Esophagus muscularis mucosa (tissue), 4 donors: ENCODE measurements around the gene TFRC. TPM values are rescaled to one million over a fixed set of nuclear protein-coding genes. Genes with fewer than 3 reads are reported as not detected.
"Not testable (repeated sequence)": the region's sequence is repeated elsewhere in the genome, so short reads cannot be mapped to it uniquely, and the experiment has no call there.

Experiments used
- DNase-seq: peaks from one replicate; pipeline ENCODE4 v3.0.0-alpha.2; 2017; ENCODE audit errors: extremely low spot score
- H3K27ac ChIP-seq, 4 donors: fragments of 200-600 bp; sonication (generic); replicated peaks in 1 of 4; 1 replicate in 3 of 4; 2 replicates in 1 of 4; pipeline ENCODE4 v1.5.1; 2016 to 2019; ENCODE audit warnings: mild to moderate bottlenecking in 1 of 4
- H3K27me3 ChIP-seq, 4 donors: fragments of 200-600 bp; sonication (generic); one replicate each; pipeline versions ENCODE4 v1.5.1 to v1.6.0; 2016 to 2019
- H3K36me3 ChIP-seq, 4 donors: fragments of 200-600 bp; sonication (generic); one replicate each; pipeline ENCODE4 v1.5.1; 2016 to 2019
- H3K4me1 ChIP-seq, 4 donors: fragments of 200-600 bp; sonication (generic); one replicate each; pipeline ENCODE4 v1.5.1; 2016 to 2019
- H3K4me3 ChIP-seq, 4 donors: fragments of 200-600 bp; sonication (generic); 1 replicate in 2 of 4; 2 replicates in 2 of 4; pipeline ENCODE4 v1.5.1; 2016 to 2019; ENCODE audit warnings: mild to moderate bottlenecking in 4 of 4, moderate library complexity in 1 of 4
- H3K9me3 ChIP-seq, 4 donors: fragments of 200-600 bp; sonication (generic); 1 replicate in 3 of 4; 2 replicates in 1 of 4; pipeline ENCODE4 v1.5.1; 2016 to 2019
- EP300 ChIP-seq: sonication (generic); formaldehyde crosslinking; IDR thresholded peaks from one replicate; pipeline ENCODE4 v1.6.1; 2017; ENCODE audit warnings: antibody characterized with exemption
- POLR2A ChIP-seq: fragments of 450-650 bp; IDR thresholded peaks from one replicate; pipeline ENCODE4 v1.6.1; 2017; ENCODE audit warnings: antibody characterized with exemption, moderate library complexity, mild to moderate bottlenecking, low read depth
- POLR2AphosphoS5 ChIP-seq, 2 donors: sonication (generic); formaldehyde crosslinking; IDR thresholded peaks; one replicate each; pipeline ENCODE4 v1.6.1; 2017; ENCODE audit warnings: antibody characterized with exemption in 2 of 2
- WGBS: methylation state at CpG from one replicate; pipeline ENCODE4 v1.1.5; 2018; 5-methylcytosine and 5-hydroxymethylcytosine counted together
- intact Hi-C: fragments of 100-400 bp; cut with DNase I; formaldehyde crosslinking; loops from one replicate; pipeline ENCODE4 v1.15.1; 2023
- total RNA-seq, 4 donors: library from RNA; depleted of rRNA; stranded (reverse); fragments of >200 nt; gene quantifications; one replicate each; pipeline versions ENCODE4 v1.1.0 to v1.2.1, GENCODE V29; 2016
- TF ChIP-seq, protein P1 (sequence below), 3 experiments: fragments of 200-600 bp in 2 of 3; fragments of 450-650 bp in 1 of 3; sonication (generic) in 2 of 3; IDR thresholded peaks; one replicate each; pipeline ENCODE4 v1.5.1; 2017 to 2019; ENCODE audit warnings: antibody characterized with exemption in 3 of 3, mild to moderate bottlenecking in 2 of 3, moderate library complexity in 1 of 3

TFRC gene
- total RNA-seq, 4 donors from 2014 or later, result 47.5 to 81.3 (median 57.7) TPM

DNA sequence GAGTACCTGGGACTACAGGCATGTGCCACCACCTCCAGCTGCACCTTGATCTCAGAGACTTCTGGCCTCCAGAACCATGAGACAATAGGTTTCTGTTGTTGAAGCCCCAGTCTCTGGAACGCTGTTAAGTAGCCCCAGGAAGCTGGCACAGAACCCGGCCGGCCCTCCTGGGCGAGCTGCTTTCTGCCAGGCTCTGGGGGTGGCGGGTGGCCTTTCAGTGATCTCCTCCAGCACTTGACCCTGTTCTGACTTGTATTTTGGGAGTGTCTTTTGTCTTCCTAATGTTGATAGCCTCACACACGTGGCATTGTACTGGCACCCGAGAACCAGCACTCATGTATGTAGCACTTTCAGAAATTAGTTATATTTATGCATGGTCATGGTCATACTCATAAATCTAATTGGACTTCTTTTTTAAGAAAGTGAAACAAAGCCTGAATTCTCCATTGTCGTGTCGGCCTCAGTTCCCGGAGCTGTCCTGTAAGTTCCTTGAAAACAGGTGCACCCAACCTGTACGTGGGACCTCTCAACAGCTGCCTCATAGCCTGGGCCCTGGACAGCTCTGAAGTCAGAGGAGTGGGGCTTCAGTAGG is 74.0 kb downstream of the TFRC start:
- Histone ChIP-seq H3K27ac (no peak overlapping the region), H3K27me3 (peaks cover 0 to 12% (median 0%) of the 10 kb centered on the region in 4 donors), H3K9me3 (no peaks in the 10 kb centered on the region), H3K4me3 (no peak overlapping the region), H3K36me3 (no peaks in the 10 kb centered on the region), H3K4me1 (no peaks in the 10 kb centered on the region)
- TF ChIP-seq POLR2AphosphoS5 (IDR thresholded peaks at IDR 0.05), result no peak
- TF ChIP-seq EP300, result no peak
- TF ChIP-seq, protein P1, sequence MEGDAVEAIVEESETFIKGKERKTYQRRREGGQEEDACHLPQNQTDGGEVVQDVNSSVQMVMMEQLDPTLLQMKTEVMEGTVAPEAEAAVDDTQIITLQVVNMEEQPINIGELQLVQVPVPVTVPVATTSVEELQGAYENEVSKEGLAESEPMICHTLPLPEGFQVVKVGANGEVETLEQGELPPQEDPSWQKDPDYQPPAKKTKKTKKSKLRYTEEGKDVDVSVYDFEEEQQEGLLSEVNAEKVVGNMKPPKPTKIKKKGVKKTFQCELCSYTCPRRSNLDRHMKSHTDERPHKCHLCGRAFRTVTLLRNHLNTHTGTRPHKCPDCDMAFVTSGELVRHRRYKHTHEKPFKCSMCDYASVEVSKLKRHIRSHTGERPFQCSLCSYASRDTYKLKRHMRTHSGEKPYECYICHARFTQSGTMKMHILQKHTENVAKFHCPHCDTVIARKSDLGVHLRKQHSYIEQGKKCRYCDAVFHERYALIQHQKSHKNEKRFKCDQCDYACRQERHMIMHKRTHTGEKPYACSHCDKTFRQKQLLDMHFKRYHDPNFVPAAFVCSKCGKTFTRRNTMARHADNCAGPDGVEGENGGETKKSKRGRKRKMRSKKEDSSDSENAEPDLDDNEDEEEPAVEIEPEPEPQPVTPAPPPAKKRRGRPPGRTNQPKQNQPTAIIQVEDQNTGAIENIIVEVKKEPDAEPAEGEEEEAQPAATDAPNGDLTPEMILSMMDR (IDR thresholded peaks at IDR 0.05), result no peak
- TF ChIP-seq POLR2A, result no peak
- intact Hi-C loops, result loop anchor here (10.0 kb wide), 1 partner anchor 63 kb away; no protein-coding TSS in a partner anchor
- 77% methylated on average over 7 of the region's 11 CpGs for WGBS
- DNase-seq, result no peak

DNA sequence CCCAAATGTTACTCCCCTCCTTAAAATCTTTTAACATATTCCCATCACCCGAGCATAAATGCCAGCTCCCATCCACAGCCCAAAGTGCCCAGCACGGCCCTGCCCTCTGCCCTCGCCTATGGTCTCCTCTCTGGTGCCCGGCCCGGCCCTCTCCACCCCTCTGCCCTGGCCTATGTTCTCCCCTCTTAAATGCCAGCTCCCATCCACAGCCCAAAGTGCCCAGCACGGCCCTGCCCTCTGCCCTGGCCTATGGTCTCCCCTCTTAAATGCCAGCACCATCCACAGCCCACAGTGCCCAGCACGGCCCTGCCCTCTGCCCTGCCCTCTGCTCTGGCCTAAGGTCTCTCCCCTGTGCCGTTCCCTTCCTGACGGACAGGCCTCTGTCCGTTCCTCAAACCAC is 76.6 kb downstream of the TFRC start:
- H3K4me3 ChIP-seq, H3K27ac ChIP-seq, H3K4me1 ChIP-seq, H3K36me3 ChIP-seq, H3K9me3 ChIP-seq: not testable (repeated sequence)
- intact Hi-C loops, result loop anchor here (10.0 kb wide), 1 partner anchor 61 kb away; no protein-coding TSS in a partner anchor
- H3K27me3 ChIP-seq, result peaks cover 0 to 16% (median 0%) of the 10 kb centered on the region in 4 donors
- WGBS, result 78% methylated on average over 7 of the region's 10 CpGs
- peak; percentile 64 for DNase-seq

DNA sequence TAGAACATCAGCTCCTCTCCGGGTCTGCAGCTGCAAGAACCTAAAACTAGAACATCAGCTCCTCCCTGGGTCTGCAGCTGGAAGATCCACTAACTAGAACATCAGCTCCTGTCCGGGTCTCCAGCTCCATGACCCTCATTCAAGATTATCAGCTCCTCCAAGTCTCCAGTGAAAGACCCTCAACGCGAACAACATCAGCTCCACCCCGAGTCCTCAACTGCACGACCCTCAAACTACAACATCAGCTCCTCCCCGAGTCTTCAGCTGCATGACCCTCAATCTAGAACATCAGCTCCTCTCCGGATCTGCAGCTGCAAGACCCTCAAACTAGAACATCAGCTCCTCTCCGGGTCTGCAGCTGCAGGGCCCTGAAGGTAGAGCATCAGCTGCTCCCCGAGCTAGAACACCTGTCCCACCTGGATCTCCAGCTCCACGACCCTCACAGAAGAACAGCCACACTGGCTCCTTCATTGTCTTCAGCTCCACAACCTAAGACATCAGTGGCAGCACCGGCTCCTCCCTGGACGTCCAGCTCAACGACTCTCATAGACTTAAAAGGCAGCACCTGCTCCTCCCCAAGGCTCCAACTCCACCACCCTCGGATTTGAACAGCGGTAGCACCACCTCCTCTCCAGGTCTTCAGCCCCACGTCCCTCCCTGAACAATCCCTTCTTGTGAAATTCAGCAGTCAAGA is 77.4 kb downstream of the TFRC start:
- H3K27me3 ChIP-seq, result peaks cover 0 to 25% (median 0%) of the 10 kb centered on the region in 4 donors
- H3K9me3 ChIP-seq, H3K4me1 ChIP-seq, H3K27ac ChIP-seq, H3K36me3 ChIP-seq, H3K4me3 ChIP-seq: not testable (repeated sequence)
- intact Hi-C loops, result loop anchor here (10.0 kb wide), 1 partner anchor 60 kb away; no protein-coding TSS in a partner anchor
- 89% methylated on average over 17 of the region's 17 CpGs for WGBS
- peak; percentile 80 for DNase-seq

DNA sequence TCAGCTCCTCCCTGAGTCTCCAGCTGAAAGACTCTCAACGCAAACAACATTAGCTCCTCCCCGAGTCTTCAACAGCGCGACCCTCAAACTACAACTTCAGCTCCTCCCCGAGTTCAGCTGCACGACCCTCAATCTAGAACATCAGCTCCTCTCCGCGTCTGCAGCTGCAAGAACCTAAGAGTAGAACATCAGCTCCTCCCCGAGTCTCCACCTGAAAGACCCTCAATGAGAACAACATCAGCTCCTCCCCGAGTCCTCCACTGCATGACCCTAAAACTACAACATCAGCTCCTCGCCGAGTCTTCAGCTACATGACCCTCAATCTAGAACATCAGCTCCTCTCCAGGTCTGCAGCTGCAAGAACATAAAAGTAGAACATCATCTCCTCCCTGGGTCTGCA is 78.3 kb downstream of the TFRC start:
- no peaks in the 10 kb centered on the region for H3K36me3 ChIP-seq
- H3K27ac ChIP-seq, result no peak overlapping the region
- TF ChIP-seq, protein P1 (IDR thresholded peaks at IDR 0.05), result no peak
- TF ChIP-seq POLR2AphosphoS5 (IDR thresholded peaks at IDR 0.05) (no peak), EP300 (no peak), POLR2A (no peak)
- no peak overlapping the region for H3K4me3 ChIP-seq
- WGBS, result 89% methylated on average over 12 of the region's 12 CpGs
- no peaks in the 10 kb centered on the region for H3K9me3 ChIP-seq
- intact Hi-C loops, result loop anchor here (10.0 kb wide), 1 partner anchor 59 kb away; no protein-coding TSS in a partner anchor
- peaks cover 0 to 25% (median 0%) of the 10 kb centered on the region in 4 donors for H3K27me3 ChIP-seq
- no peaks in the 10 kb centered on the region for H3K4me1 ChIP-seq
- DNase-seq, result peak; percentile 77

DNA sequence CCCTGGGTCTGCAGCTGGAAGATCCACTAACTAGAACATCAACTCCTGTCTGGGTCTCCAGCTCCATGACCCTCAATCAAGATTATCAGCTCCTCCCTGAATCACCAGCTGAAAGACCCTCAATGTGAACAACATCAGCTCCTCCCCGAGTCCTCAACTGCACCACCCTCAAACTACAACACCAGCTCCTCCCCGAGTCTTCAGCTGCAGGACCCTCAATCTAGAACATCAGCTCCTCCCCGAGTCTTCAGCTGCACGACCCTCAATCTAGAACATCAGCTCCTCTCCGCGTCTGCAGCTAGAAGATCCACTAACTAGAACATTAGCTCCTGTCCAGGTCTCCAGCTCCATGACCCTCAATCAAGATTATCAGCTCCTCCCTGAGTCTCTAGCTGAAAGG is 79.2 kb downstream of the TFRC start:
- DNase-seq, result peak; percentile 75
- H3K4me1 ChIP-seq, H3K4me3 ChIP-seq, H3K27ac ChIP-seq, H3K36me3 ChIP-seq, H3K9me3 ChIP-seq: not testable (repeated sequence)
- intact Hi-C loops, result loop anchor here (10.0 kb wide), 1 partner anchor 58 kb away; no protein-coding TSS in a partner anchor
- WGBS, result 88% methylated on average over 6 of the region's 6 CpGs
- H3K27me3 ChIP-seq, result peaks cover 0 to 21% (median 0%) of the 10 kb centered on the region in 4 donors

DNA sequence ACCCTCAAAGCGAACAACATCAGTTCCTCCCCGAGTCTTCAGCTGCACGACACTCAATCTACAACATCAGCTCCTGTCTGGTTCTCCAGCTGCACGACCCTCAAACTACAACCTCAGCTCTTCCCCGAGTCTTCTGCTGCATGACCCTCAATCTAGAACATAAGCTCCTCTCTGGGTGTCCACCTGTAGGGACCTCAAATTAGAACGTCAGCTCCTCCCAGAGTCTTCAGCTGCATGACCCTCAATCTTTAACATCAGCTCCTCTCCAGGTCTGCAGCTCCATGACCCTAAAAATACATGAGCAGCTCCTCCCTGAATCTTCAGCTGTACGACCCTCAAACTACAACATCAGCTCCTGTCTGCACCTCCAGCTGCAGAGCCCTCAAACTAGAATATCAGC is 80.7 kb downstream of the TFRC start:
- 87% methylated on average over 7 of the region's 7 CpGs for WGBS
- not testable (repeated sequence) for H3K9me3 ChIP-seq, H3K4me1 ChIP-seq, H3K36me3 ChIP-seq, H3K27ac ChIP-seq, H3K4me3 ChIP-seq
- peaks cover 0 to 21% (median 0%) of the 10 kb centered on the region in 4 donors for H3K27me3 ChIP-seq
- intact Hi-C loops, result loop anchor here (10.0 kb wide), 1 partner anchor 56 kb away; no protein-coding TSS in a partner anchor
- DNase-seq, result peak; percentile 60

DNA sequence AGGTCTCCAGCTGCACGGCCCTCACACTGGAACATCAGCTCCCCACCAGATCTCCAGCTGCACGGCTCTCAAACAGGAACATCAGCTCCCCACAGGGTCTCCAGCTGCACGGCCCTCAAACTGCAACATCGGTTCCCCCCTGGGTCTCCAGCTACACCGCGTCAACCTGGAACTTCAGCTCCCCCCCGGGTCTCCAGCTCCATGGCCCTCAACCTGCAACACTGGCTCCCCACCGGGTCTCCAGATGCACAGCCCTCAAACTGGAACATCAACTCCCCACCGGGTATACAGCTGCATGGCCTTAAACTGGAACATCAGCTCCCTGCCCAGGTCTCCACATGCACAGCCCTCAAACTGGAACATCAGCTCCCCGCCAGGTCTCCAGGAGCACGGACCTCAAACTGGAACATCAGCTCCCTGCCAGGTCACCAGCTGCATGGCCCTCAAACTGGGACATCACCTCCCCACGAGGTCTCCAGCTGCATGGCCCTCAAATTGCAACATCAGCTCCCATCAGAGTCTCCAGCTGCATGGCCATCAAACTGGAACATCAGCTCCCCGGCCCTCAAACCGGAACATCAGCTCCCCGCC is 81.4 kb downstream of the TFRC start:
- peaks cover 0 to 21% (median 0%) of the 10 kb centered on the region in 4 donors for H3K27me3 ChIP-seq
- 90% methylated on average over 8 of the region's 15 CpGs for WGBS
- not testable (repeated sequence) for H3K4me1 ChIP-seq, H3K36me3 ChIP-seq, H3K9me3 ChIP-seq, H3K27ac ChIP-seq, H3K4me3 ChIP-seq
- intact Hi-C loops, result loop anchor here (10.0 kb wide), 1 partner anchor 56 kb away; no protein-coding TSS in a partner anchor
- DNase-seq, result peak; percentile 81
